ENCODE results near the gene PRDM16. TPM values are rescaled to one million over a fixed set of nuclear protein-coding genes. Genes with fewer than 3 reads are reported as not detected.

The PRDM16 gene
- total RNA-seq, 1 experiment from 2014 or later, result 0.09 TPM

GRCh38 chr1:3485016-3485415, 416.0 kb downstream of the PRDM16 start:
- Mint-ChIP-seq H3K27me3 (ENCODE audit: unreplicated experiment) (no peaks in the 10 kb centered on the region), H3K4me1 (ENCODE audit: low read depth, unreplicated experiment) (peaks cover 9% of the 10 kb centered on the region), H3K36me3 (ENCODE audit: insufficient read depth, unreplicated experiment) (peaks cover 40% of the 10 kb centered on the region), H3K27ac (ENCODE audit: unreplicated experiment) (no peak overlapping the region), H3K4me3 (ENCODE audit: low read depth, unreplicated experiment) (no peak overlapping the region), H3K9me3 (ENCODE audit: low read depth, unreplicated experiment) (peaks cover 6% of the 10 kb centered on the region)
- intact Hi-C loops (cut with micrococcal nuclease; ENCODE audit: unreplicated experiment), result loop anchor here (1.0 kb wide), 1 partner anchor 32 kb away; no protein-coding TSS in a partner anchor
- BruUV-seq (replicated peaks), result no TSS peak
- CTCF ChIA-PET, result interaction anchor here (1.4 kb wide), 1 partner anchor 32 kb away, joined by 5 read pairs; no protein-coding TSS in a partner anchor
- TF ChIP-seq CTCF (IDR thresholded peaks at IDR 0.05; ENCODE audit: unreplicated experiment), result no peak
- no peak for DNase-seq

Small RNAs within 50 kb of the gene (microRNA-seq; reads per million reads assigned to microRNA genes)
- not detected for gene MIR4251

Other genes with a start within 250 kb of the PRDM16 start
- not detected in 2 replicates for gene ACTRT2, start 47.7 kb upstream of the PRDM16 start, total RNA-seq (2022)